HCT116 (cell line): ENCODE results near the gene PDHA1. TPM values are rescaled to one million over a fixed set of nuclear protein-coding genes. Genes with fewer than 3 reads are reported as not detected.

Source experiments
- ATAC-seq: fragments of 200-7000 bp; cut with Tn5 transposase; 2 replicates; pipeline ENCODE4 v1.9.1; 2020; ENCODE audit warnings: mild to moderate bottlenecking, moderate library complexity
- BruUV-seq: library from RNA; stranded (reverse); fragments of 400-500 nt; replicated peaks from 2 replicates; lab custom pipeline; 2021; lab: Mats Ljungman, UMichigan
- CTCF ChIA-PET: fragments of 300-600 bp; sonication (Branson Sonifier 250); formaldehyde crosslinking; loops from one replicate; lab custom pipeline; 2021; ENCODE audit warnings: antibody characterized with exemption; lab: Charles Lee
- POLR2A ChIA-PET: fragments of 300-600, 350-600 bp; sonication (Branson Sonifier 250); formaldehyde crosslinking; loops from one replicate; lab custom pipeline; 2021; ENCODE audit warnings: antibody characterized with exemption; lab: Charles Lee
- RAD21 ChIA-PET, 2 experiments: fragments of 300-600 bp; sonication (Branson Sonifier 250); formaldehyde crosslinking; loops; one replicate each; lab custom pipeline; 2023; ENCODE audit warnings: low total read pairs in 2 of 2; ENCODE audit not compliant: uncharacterized antibody in 2 of 2, unreplicated experiment in 2 of 2, low non-redundant PET in 1 of 2; lab: Charles Lee
- DNase-seq: peaks from one replicate; pipeline ENCODE4 v3.0.0-alpha.2; 2010; ENCODE audit warnings: low read depth, low spot score
- H2AFZ ChIP-seq: fragments of 200-600 bp; shearing (Covaris generic), sonication (generic); 2 replicates; pipeline ENCODE4 v1.6.1; 2017; ENCODE audit warnings: low read depth, mixed run types, mixed read lengths, antibody characterized with exemption, low read length; ENCODE audit not compliant: poor library complexity, severe bottlenecking
- H3K27ac ChIP-seq: 2 replicates; pipeline ENCODE4 v1.5.1; 2012; ENCODE audit warnings: low read depth, low read length
- H3K27me3 ChIP-seq: fragments of 200-600 bp; sonication (generic); 2 replicates; pipeline ENCODE4 v1.6.1; 2016; ENCODE audit warnings: mixed run types, low read length, mixed read lengths; ENCODE audit not compliant: insufficient read depth
- H3K36me3 ChIP-seq, 2 experiments: fragments of 200-500 bp in 1 of 2; fragments of 200-600 bp in 1 of 2; sonication (Bioruptor generic) in 1 of 2; sonication (generic) in 1 of 2; 2 replicates each; pipeline versions ENCODE4 v1.5.1 to v1.6.1; 2014 to 2016; ENCODE audit warnings: low read length in 2 of 2, inconsistent platforms in 1 of 2, mixed read lengths in 1 of 2, mixed run types in 1 of 2; ENCODE audit not compliant: insufficient read depth in 2 of 2, control insufficient read depth in 1 of 2
- H3K4me1 ChIP-seq, 2 experiments: fragments of 200-600 bp in 1 of 2; sonication (generic) in 1 of 2; 2 replicates each; pipeline versions ENCODE4 v1.5.1 to v1.6.1; 2012 to 2017; ENCODE audit warnings: low read length in 2 of 2, inconsistent platforms in 1 of 2, mild to moderate bottlenecking in 1 of 2, mixed read lengths in 1 of 2, mixed run types in 1 of 2, moderate library complexity in 1 of 2; ENCODE audit not compliant: insufficient read depth in 2 of 2, control insufficient read depth in 1 of 2
- H3K4me2 ChIP-seq: fragments of 200-600 bp; sonication (generic); 2 replicates; pipeline ENCODE4 v1.6.1; 2017; ENCODE audit warnings: mixed run types, low read length, mixed read lengths
- H3K4me3 ChIP-seq, 2 experiments: fragments of 200-600 bp in 1 of 2; sonication (generic) in 1 of 2; replicated peaks in 1 of 2; 2 replicates each; pipeline ENCODE4 v1.5.1; 2011 to 2016; ENCODE audit warnings: low read length in 2 of 2, control low read depth in 1 of 2, low read depth in 1 of 2, mild to moderate bottlenecking in 1 of 2, mixed read lengths in 1 of 2, mixed run types in 1 of 2
- H3K79me2 ChIP-seq: fragments of 200-600 bp; sonication (generic); 2 replicates; pipeline ENCODE4 v1.6.1; 2017; ENCODE audit warnings: mild to moderate bottlenecking, mixed run types, low read length, moderate library complexity, mixed read lengths; ENCODE audit not compliant: insufficient read depth
- H3K9ac ChIP-seq: fragments of 200-600 bp; sonication (generic); 2 replicates; pipeline ENCODE4 v1.6.1; 2016; ENCODE audit warnings: low read length, mixed read lengths
- H3K9me2 ChIP-seq: fragments of 200-600 bp; sonication (generic), shearing (Covaris generic); 2 replicates; pipeline ENCODE4 v1.6.1; 2017; ENCODE audit warnings: mixed run types, mild to moderate bottlenecking, moderate library complexity; ENCODE audit not compliant: insufficient read depth
- H3K9me3 ChIP-seq, 2 experiments: fragments of 200-500 bp in 1 of 2; fragments of 200-600 bp in 1 of 2; sonication (Bioruptor generic) in 1 of 2; sonication (generic) in 1 of 2; 2 replicates each; pipeline ENCODE4 v1.6.1; 2014 to 2017; ENCODE audit warnings: low read length in 2 of 2, mixed read lengths in 2 of 2, inconsistent platforms in 1 of 2, low read depth in 1 of 2, mild to moderate bottlenecking in 1 of 2, mixed run types in 1 of 2, moderate library complexity in 1 of 2; ENCODE audit not compliant: control insufficient read depth in 1 of 2, insufficient read depth in 1 of 2
- H4K20me1 ChIP-seq: fragments of 200-600 bp; sonication (generic), shearing (Covaris generic); 2 replicates; pipeline ENCODE4 v1.6.1; 2017; ENCODE audit warnings: mixed run types, mild to moderate bottlenecking, moderate library complexity; ENCODE audit not compliant: insufficient read depth
- CBX3 ChIP-seq: IDR thresholded peaks from 2 replicates; pipeline ENCODE4 v1.6.1; 2012; ENCODE audit warnings: low read depth
- CEBPB ChIP-seq: IDR thresholded peaks from 2 replicates; pipeline ENCODE4 v1.6.1; 2012; ENCODE audit warnings: low read depth
- CTCF ChIP-seq, 3 experiments: fragments of 200-600 bp in 1 of 3; sonication (generic) in 1 of 3; IDR thresholded peaks in 2 of 3; conservative IDR thresholded peaks in 1 of 3; 2 replicates each; pipeline ENCODE4 v1.5.1; 2012 to 2017; ENCODE audit warnings: low read depth in 2 of 3, low read length in 2 of 3, antibody characterized with exemption in 1 of 3, borderline replicate concordance in 1 of 3, control low read depth in 1 of 3, mild to moderate bottlenecking in 1 of 3, mixed read lengths in 1 of 3, mixed run types in 1 of 3, moderate library complexity in 1 of 3; ENCODE audit not compliant: insufficient read depth in 1 of 3
- POLR2AphosphoS5 ChIP-seq: IDR thresholded peaks from 2 replicates; pipeline ENCODE4 v1.6.1; 2011; ENCODE audit warnings: mild to moderate bottlenecking, low read depth, low read length, moderate library complexity
- RAD21 ChIP-seq: IDR thresholded peaks from 2 replicates; pipeline ENCODE4 v1.6.1; 2012; ENCODE audit warnings: low read depth, mild to moderate bottlenecking
- SRF ChIP-seq: IDR thresholded peaks from 2 replicates; pipeline ENCODE4 v1.6.1; 2012; ENCODE audit warnings: low read depth
- intact Hi-C: fragments of 100-400 bp; cut with micrococcal nuclease; formaldehyde crosslinking; loops from 2 replicates; pipeline ENCODE4 v1.10.0; 2022
- total RNA-seq: library from RNA; stranded (reverse); gene quantifications from one replicate; pipeline ENCODE4 v1.2.1, GENCODE V29; 2021; ENCODE audit not compliant: unreplicated experiment

Gene PDHA1
- total RNA-seq, 1 experiment from 2014 or later = 195 TPM

- H3K27me3 ChIP-seq = no peaks in the 10 kb centered on the region
- no peaks in the 10 kb centered on the region for H3K36me3 ChIP-seq
- peak overlapping the region; percentile 80 for H3K4me2 ChIP-seq
- H3K79me2 ChIP-seq = peaks cover 34% of the 10 kb centered on the region
- H3K4me1 ChIP-seq = peaks cover 3 to 14% of the 10 kb centered on the region in 2 experiments; a peak in 3 of 4 replicates
- no TSS peak for BruUV-seq
- peak overlapping the region; percentile 16 for H2AFZ ChIP-seq
- H3K9me3 ChIP-seq = no peaks in the 10 kb centered on the region
- H3K27ac ChIP-seq = no peak overlapping the region
- no peak overlapping the region for H3K9ac ChIP-seq
- ATAC-seq = no peak
- H3K9me2 ChIP-seq = no peaks in the 10 kb centered on the region
- RAD21 ChIA-PET = no interaction called here
- no peak for TF ChIP-seq CEBPB
- TF ChIP-seq CTCF (IDR thresholded peaks at IDR 0.05 in 2 of 3, conservative IDR thresholded peaks at IDR 0.05 in 1 of 3; ENCODE audit: borderline replicate concordance in 1 of 3, insufficient read depth in 1 of 3, low read depth in 2 of 3, low read length in 2 of 3) = no peak
- H4K20me1 ChIP-seq = no peaks in the 10 kb centered on the region
- POLR2A ChIA-PET = no interaction called here
- H3K4me3 ChIP-seq = no peak overlapping the region
- CTCF ChIA-PET = interaction anchor here (0.7 kb wide), 1 partner anchor 950 kb away, joined by 3 read pairs; no protein-coding TSS in a partner anchor
- intact Hi-C loops = no loop called here
- no peak for DNase-seq
Measured at GRCh38 chrX:19342331-19342906, 1.3 kb upstream of the PDHA1 start.

GRCh38 chrX:19343085-19343534 lies 617 bp upstream of the PDHA1 start:
- POLR2A ChIA-PET = no interaction called here
- H3K4me2 ChIP-seq = peak overlapping the region; percentile 80
- TF ChIP-seq POLR2AphosphoS5 = no peak
- no peak for TF ChIP-seq RAD21
- no peak for TF ChIP-seq CBX3
- TF ChIP-seq SRF = no peak
- TF ChIP-seq, all 23 proteins: peak for 0
- no peaks in the 10 kb centered on the region for H3K9me3 ChIP-seq
- peaks cover 41% of the 10 kb centered on the region for H3K79me2 ChIP-seq
- BruUV-seq = TSS peak; percentile 58
- H3K27me3 ChIP-seq = no peaks in the 10 kb centered on the region
- no peaks in the 10 kb centered on the region for H4K20me1 ChIP-seq
- intact Hi-C loops = no loop called here
- ChIA-PET RAD21 (no interaction called here), CTCF (no interaction called here)
- no peak for ATAC-seq
- no peak for DNase-seq
- no peak overlapping the region for H2AFZ ChIP-seq
- peak overlapping the region; percentile 59 for H3K9ac ChIP-seq
- H3K4me3 ChIP-seq = peak overlapping the region; percentile 40 to 80
- H3K9me2 ChIP-seq = no peaks in the 10 kb centered on the region
- H3K27ac ChIP-seq = no peak overlapping the region; the same call in 1 of the 2 replicates
- H3K4me1 ChIP-seq = peaks cover 3 to 14% of the 10 kb centered on the region in 2 experiments; a peak in 3 of 4 replicates
- H3K36me3 ChIP-seq = no peaks in the 10 kb centered on the region
